AG10803 (cell line): ENCODE results near the gene CLDN18.

Source experiments
- DNase-seq: peaks from one replicate; pipeline ENCODE4 v3.0.0; 2010; ENCODE audit warnings: low read depth
- H3K4me3 ChIP-seq: 2 replicates; pipeline ENCODE4 v1.5.1; 2011; ENCODE audit warnings: mild to moderate bottlenecking, low read length, control low read depth
- TF ChIP-seq, protein P1 (sequence below): conservative IDR thresholded peaks from 2 replicates; pipeline ENCODE4 v1.5.1; 2011; ENCODE audit warnings: mild to moderate bottlenecking, low read length, control low read depth, inconsistent platforms

Gene CLDN18

GRCh38 chr3:138081371-138082084, 71.6 kb downstream of the CLDN18 start:
- TF ChIP-seq, protein P1, sequence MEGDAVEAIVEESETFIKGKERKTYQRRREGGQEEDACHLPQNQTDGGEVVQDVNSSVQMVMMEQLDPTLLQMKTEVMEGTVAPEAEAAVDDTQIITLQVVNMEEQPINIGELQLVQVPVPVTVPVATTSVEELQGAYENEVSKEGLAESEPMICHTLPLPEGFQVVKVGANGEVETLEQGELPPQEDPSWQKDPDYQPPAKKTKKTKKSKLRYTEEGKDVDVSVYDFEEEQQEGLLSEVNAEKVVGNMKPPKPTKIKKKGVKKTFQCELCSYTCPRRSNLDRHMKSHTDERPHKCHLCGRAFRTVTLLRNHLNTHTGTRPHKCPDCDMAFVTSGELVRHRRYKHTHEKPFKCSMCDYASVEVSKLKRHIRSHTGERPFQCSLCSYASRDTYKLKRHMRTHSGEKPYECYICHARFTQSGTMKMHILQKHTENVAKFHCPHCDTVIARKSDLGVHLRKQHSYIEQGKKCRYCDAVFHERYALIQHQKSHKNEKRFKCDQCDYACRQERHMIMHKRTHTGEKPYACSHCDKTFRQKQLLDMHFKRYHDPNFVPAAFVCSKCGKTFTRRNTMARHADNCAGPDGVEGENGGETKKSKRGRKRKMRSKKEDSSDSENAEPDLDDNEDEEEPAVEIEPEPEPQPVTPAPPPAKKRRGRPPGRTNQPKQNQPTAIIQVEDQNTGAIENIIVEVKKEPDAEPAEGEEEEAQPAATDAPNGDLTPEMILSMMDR: no peak
- DNase-seq: peak; percentile 64
- peak overlapping the region; percentile 24; the same call in 1 of the 2 replicates for H3K4me3 ChIP-seq

- DNase-seq: peak; percentile 82
- peak overlapping the region; percentile 34 for H3K4me3 ChIP-seq
These were observed 72.4 kb downstream of the CLDN18 start for GRCh38 chr3:138082085-138082991.

GRCh38 chr3:138082992-138083386, 73.0 kb downstream of the CLDN18 start:
- TF ChIP-seq, protein P1: no peak
- no peak overlapping the region for H3K4me3 ChIP-seq
- no peak for DNase-seq

More at GRCh38 chr3:138082085-138082991, 72.4 kb downstream of the CLDN18 start:
- TF ChIP-seq, protein P1: no peak
